ENCODE measurements around the gene CPPED1.
A peak's percentile ranks its signal among the peaks of the same experiment; 100 is the strongest.

The CPPED1 gene

GRCh38 chr16:12628536-12628935 lies 175.2 kb downstream of the CPPED1 start:
- no peak for DNase-seq

- DNase-seq = no peak
Observed at GRCh38 chr16:12627394-12627793, 176.3 kb downstream of the CPPED1 start.

GRCh38 chr16:12626411-12626810 lies 177.3 kb downstream of the CPPED1 start:
- DNase-seq = no peak

DNA sequence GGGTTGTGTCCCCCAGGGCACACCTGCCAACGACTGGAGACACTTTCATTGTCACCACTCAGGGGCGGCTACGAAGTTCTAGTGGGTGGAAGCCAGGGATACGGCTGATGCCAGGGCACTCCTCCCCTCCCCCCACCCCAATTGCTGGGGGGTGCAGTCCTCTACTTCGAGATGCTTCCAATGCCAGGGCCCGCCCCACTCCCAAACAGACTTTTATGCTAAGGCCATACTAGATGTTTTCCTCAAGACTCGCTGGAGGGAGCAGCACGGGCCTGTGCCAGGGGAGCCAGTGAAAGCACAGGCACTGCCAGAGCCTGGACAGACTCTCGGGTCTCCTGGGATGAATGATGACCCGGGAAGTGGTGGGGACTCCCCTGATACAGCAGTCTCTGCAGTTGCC lies 178.0 kb downstream of the CPPED1 start:
- no peak for DNase-seq

GRCh38 chr16:12625068-12625467 lies 178.6 kb downstream of the CPPED1 start:
- no peak for DNase-seq

GRCh38 chr16:12620150-12620549 lies 183.5 kb downstream of the CPPED1 start:
- DNase-seq = no peak

DNA sequence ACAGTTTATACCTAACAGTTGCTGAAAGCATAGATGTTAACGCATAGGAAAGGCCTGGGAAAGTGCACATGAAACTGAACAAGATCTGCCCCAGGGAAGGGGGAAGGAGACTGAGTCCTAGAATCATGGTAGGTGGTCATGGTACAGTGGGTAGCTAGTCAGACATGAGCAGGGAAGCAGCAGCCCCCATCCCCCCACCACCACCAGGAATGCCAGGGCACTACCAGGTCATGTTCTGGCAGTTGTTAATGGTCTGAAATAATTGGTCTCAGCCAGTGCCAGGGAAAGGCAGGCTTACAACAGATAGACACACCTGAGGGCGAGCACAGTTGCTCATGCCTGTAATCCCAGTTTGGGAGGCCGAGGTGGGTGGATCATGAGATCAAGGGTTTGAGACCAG lies 185.2 kb downstream of the CPPED1 start:
- DNase-seq = no peak

GRCh38 chr16:12617401-12617819 lies 186.3 kb downstream of the CPPED1 start:
- DNase-seq = peak; percentile 50

- DNase-seq = no peak
Observed at GRCh38 chr16:12614662-12615278, 188.9 kb downstream of the CPPED1 start.

DNA sequence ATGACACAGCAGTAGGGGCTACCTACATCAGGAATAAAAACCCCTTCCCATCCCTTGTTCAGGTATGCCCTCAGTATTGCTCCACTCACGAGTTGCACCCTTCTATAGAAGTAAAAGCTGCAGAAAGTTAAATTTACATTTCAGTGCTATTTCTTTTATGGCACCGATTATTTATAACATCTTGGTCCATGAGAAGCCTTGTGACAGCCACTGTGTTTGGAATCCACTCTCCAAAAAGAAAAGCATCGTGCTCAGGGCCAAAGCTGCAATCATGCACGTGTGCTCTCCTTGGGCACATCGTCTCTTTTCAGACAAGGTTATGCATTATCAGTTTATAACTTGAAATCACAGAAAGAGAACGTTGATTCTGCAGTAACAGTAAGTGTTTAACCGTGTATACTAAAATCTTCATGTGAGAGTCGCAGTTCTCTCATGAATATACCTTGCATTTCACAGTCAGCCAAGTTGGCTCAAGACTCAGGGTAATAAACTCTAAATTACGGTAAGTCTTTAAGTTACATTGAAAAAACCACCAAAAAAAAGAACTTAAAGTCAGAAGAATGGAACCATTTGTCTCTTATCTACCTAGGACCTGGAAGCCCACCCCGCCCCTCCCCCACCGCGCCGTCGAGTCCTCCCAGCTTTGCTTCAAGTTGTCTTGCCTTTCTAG lies 189.6 kb downstream of the CPPED1 start:
- no peak for DNase-seq

GRCh38 chr16:12613131-12613991 lies 190.3 kb downstream of the CPPED1 start:
- no peak for DNase-seq

GRCh38 chr16:12612598-12613101 lies 191.0 kb downstream of the CPPED1 start:
- no peak for DNase-seq

DNA sequence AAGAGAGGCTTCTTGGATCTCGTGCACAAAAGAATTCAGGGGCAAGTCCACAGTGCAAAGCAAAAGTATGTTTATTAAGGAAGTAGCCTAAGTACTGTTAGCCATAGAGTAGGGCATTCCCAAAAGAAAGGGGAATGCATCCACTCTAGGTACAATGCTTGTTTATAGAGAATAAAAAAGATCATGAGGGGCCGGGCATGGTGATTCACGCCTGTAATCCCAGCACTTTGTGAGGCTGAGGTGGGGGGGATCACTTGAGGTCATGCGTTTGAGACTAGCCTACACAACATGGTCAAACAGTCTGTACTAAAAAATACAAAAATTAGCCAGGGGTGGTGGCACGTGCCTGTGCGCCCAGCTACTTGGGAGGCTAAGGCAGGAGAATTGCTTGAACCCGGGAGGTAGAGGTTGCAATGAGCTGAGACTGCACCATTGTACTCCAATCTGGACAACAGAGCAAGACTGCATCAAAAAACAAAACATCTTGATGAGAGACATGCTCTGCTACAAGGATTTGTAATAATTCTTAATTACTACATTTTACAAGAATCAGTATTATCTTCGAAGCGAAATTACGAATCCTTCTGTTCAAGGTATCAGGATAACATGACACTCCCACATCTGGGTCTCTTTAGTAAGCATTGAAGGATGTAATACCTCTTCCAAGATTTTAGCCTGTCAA lies 191.6 kb downstream of the CPPED1 start:
- no peak for DNase-seq

DNA sequence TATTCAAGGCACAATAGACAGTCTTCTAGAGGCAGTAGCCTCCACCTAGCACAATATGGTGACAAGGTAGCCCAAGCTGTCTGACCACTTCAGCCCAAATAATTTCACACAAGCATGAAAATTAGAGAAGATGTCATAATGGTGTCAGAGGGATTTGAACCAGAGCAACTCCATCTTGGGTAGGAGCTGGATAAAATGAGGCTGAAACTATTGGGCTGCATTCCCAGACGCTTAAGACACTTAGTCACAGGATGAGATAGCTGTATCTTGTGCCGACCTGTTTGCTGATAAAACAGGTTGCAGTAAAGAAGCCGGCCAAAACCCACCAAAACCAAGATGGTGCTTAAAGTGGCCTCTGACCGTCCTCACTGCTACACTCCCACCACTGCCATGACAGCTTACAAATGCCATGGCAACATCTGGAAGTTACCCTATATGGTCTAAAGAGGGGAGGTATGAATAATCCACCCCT lies 192.6 kb downstream of the CPPED1 start:
- DNase-seq = no peak

DNA sequence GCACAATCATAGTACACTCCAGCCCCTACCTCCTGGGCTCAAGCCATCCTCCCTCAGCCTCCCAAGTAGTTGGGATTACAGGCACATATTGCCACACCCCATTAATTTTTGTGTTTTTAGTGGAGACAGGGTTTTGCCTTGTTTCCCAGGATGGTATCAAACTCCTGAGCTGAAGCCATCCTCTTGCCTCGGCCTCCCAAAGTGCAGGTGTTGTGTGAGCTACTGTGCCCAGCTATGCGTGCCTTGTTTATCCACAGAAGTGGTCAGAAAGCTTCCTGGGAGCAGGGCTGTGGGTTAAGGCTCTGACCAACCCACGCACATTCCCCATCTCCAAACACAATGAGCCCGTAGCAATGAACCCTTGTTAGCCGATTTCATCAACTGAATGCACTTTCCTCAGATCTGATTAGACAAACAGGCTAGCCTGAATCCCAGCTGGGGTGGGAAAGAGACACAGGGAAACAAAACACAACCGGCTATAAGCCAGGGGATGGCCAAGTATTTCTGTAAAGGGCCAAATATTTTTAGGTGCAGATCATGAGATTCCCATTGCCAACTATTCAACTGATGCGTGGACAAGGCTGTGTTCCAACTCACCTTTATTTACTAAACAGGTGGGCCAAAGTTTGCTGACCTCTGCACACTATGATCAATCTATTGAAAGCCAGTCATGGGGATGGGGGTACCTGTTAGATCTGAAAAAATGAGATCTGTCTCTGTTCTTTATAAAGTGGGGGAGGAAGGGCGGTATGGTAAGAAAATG lies 193.6 kb downstream of the CPPED1 start:
- no peak for DNase-seq

Measured in eye (tissue), 1 donor.